Neural cell (in vitro differentiated cells): ENCODE data around the gene ITPR2. TPM values are rescaled to one million over a fixed set of nuclear protein-coding genes. Genes with fewer than 3 reads are reported as not detected.
"Not testable (repeated sequence)": the region's sequence is repeated elsewhere in the genome, so short reads cannot be mapped to it uniquely, and the experiment has no call there.

Experiments used
- H2AFZ ChIP-seq: fragments of 200-600, 300-800 bp; sonication (generic), shearing (Covaris generic); 2 replicates; pipeline ENCODE4 v1.6.0; 2014; ENCODE audit warnings: low read depth, mild to moderate bottlenecking, antibody characterized with exemption, low read length, moderate library complexity
- H3F3A ChIP-seq: fragments of 200-600 bp; shearing (Covaris generic); 2 replicates; pipeline ENCODE4 v1.6.1; 2016; ENCODE audit warnings: mild to moderate bottlenecking, moderate library complexity, mixed read lengths, antibody characterized with exemption, low read length; ENCODE audit not compliant: insufficient read depth, poor library complexity, severe bottlenecking
- H3K27ac ChIP-seq: fragments of 200-600, 300-800 bp; sonication (generic), shearing (Covaris generic); 2 replicates; pipeline ENCODE4 v1.5.1; 2014; ENCODE audit warnings: mild to moderate bottlenecking, low read length, moderate library complexity
- H3K27me3 ChIP-seq: fragments of 300-800, 200-600 bp; sonication (generic), shearing (Covaris generic); 2 replicates; pipeline ENCODE4 v1.6.0; 2014; ENCODE audit warnings: mild to moderate bottlenecking, low read depth, low read length, moderate library complexity; ENCODE audit not compliant: insufficient read depth
- H3K36me3 ChIP-seq: fragments of 300-800, 200-600 bp; sonication (generic), shearing (Covaris generic); 2 replicates; pipeline ENCODE4 v1.5.1; 2014; ENCODE audit warnings: mild to moderate bottlenecking, antibody characterized with exemption, low read length, moderate library complexity; ENCODE audit not compliant: insufficient read depth
- H3K4me2 ChIP-seq: fragments of 300-800, 200-600 bp; sonication (generic), shearing (Covaris generic); 2 replicates; pipeline ENCODE4 v1.6.0; 2014; ENCODE audit warnings: mild to moderate bottlenecking, low read length
- H3K4me3 ChIP-seq: fragments of 300-800, 200-600 bp; sonication (generic), shearing (Covaris generic); 2 replicates; pipeline ENCODE4 v1.5.1; 2014; ENCODE audit warnings: mild to moderate bottlenecking, low read length, moderate library complexity
- H3K79me2 ChIP-seq: fragments of 200-600 bp; shearing (Covaris generic); replicated peaks from 2 replicates; pipeline ENCODE4 v1.6.0; 2014; ENCODE audit warnings: mild to moderate bottlenecking, low read length, moderate library complexity; ENCODE audit not compliant: insufficient read depth
- H3K9ac ChIP-seq: fragments of 300-800, 200-600 bp; sonication (generic), shearing (Covaris generic); 2 replicates; pipeline ENCODE4 v1.6.1; 2016; ENCODE audit warnings: mild to moderate bottlenecking, low read length, mixed read lengths
- H3K9me2 ChIP-seq: fragments of 200-600 bp; shearing (Covaris generic); 2 replicates; pipeline ENCODE4 v1.6.1; 2016; ENCODE audit warnings: mild to moderate bottlenecking, low read length, mixed read lengths; ENCODE audit not compliant: insufficient read depth
- H3K9me3 ChIP-seq: fragments of 200-600, 300-800 bp; sonication (generic), shearing (Covaris generic); 2 replicates; pipeline ENCODE4 v1.6.1; 2016; ENCODE audit warnings: mild to moderate bottlenecking, mixed run types, low read length, moderate library complexity, mixed read lengths
- H4K20me1 ChIP-seq: fragments of 200-600 bp; shearing (Covaris generic); 2 replicates; pipeline ENCODE4 v1.6.1; 2016; ENCODE audit warnings: mild to moderate bottlenecking, mixed run types; ENCODE audit not compliant: insufficient read depth
- CTCF ChIP-seq: fragments of 450-650 bp; IDR thresholded peaks from 2 replicates; pipeline ENCODE4 v1.5.1; 2014; ENCODE audit warnings: antibody characterized with exemption, mild to moderate bottlenecking, moderate library complexity; ENCODE audit not compliant: poor library complexity, severe bottlenecking
- EP300 ChIP-seq: fragments of 450-650 bp; conservative IDR thresholded peaks from 2 replicates; pipeline ENCODE4 v1.6.1; 2014; ENCODE audit warnings: antibody characterized with exemption, mild to moderate bottlenecking, moderate library complexity; ENCODE audit not compliant: poor library complexity, severe bottlenecking
- EZH2 ChIP-seq: fragments of 200-600, 300-800 bp; shearing (Covaris generic), sonication (generic); IDR thresholded peaks from 2 replicates; pipeline ENCODE4 v1.6.1; 2014; ENCODE audit warnings: antibody characterized with exemption, low read length, borderline replicate concordance, mild to moderate bottlenecking; ENCODE audit not compliant: insufficient read depth, poor library complexity, severe bottlenecking
- MXI1 ChIP-seq: fragments of 450-650 bp; conservative IDR thresholded peaks from 2 replicates; pipeline ENCODE4 v1.6.1; 2014; ENCODE audit warnings: antibody characterized with exemption, mild to moderate bottlenecking; ENCODE audit not compliant: poor library complexity, severe bottlenecking
- POLR2AphosphoS5 ChIP-seq: IDR thresholded peaks from 2 replicates; pipeline ENCODE4 v1.6.1; 2012
- RAD21 ChIP-seq: fragments of 450-650 bp; conservative IDR thresholded peaks from 2 replicates; pipeline ENCODE4 v1.6.1; 2014; ENCODE audit warnings: antibody characterized with exemption, mild to moderate bottlenecking, moderate library complexity
- REST ChIP-seq: IDR thresholded peaks from 2 replicates; pipeline ENCODE4 v1.6.1; 2012; ENCODE audit warnings: borderline replicate concordance
- SMC3 ChIP-seq: fragments of 450-650 bp; conservative IDR thresholded peaks from 2 replicates; pipeline ENCODE4 v1.6.1; 2014; ENCODE audit warnings: antibody characterized with exemption, mild to moderate bottlenecking, moderate library complexity; ENCODE audit not compliant: poor library complexity
- TAF1 ChIP-seq: IDR thresholded peaks from 2 replicates; pipeline ENCODE4 v1.6.1; 2012; ENCODE audit warnings: low read depth
- polyA plus RNA-seq: library from polyadenylated mRNA; depleted of rRNA; stranded (reverse); fragments of >200 nt; gene quantifications from 2 replicates; pipeline ENCODE4 v1.2.3, GENCODE V29; 2014

Gene ITPR2
- polyA plus RNA-seq, 1 donor from 2014 or later = 2.0 TPM

GRCh38 chr12:26867080-26867479 lies 34.1 kb upstream of the ITPR2 start:
- Histone ChIP-seq H4K20me1 (no peaks in the 10 kb centered on the region), H3F3A (no peaks in the 10 kb centered on the region), H3K79me2 (no peaks in the 10 kb centered on the region), H3K9me3 (no peaks in the 10 kb centered on the region), H2AFZ (no peak overlapping the region), H3K9me2 (no peaks in the 10 kb centered on the region), H3K4me3 (no peak overlapping the region), H3K27me3 (no peaks in the 10 kb centered on the region), H3K4me2 (no peak overlapping the region), H3K36me3 (no peaks in the 10 kb centered on the region), H3K9ac (no peak overlapping the region), H3K27ac (no peak overlapping the region)
- no peak for TF ChIP-seq TAF1
- no peak for TF ChIP-seq RAD21
- no peak for TF ChIP-seq MXI1
- no peak for TF ChIP-seq EP300
- TF ChIP-seq SMC3 = no peak
- no peak for TF ChIP-seq CTCF
- no peak for TF ChIP-seq EZH2
- TF ChIP-seq REST = no peak
- TF ChIP-seq POLR2AphosphoS5 = no peak

GRCh38 chr12:26863515-26863914 lies 30.5 kb upstream of the ITPR2 start:
- Histone ChIP-seq H3K9me3 (no peaks in the 10 kb centered on the region), H3K9me2 (no peaks in the 10 kb centered on the region), H3K36me3 (no peaks in the 10 kb centered on the region), H3K79me2 (no peaks in the 10 kb centered on the region), H3K27ac (no peak overlapping the region), H3F3A (no peaks in the 10 kb centered on the region), H3K9ac (no peak overlapping the region), H3K4me2 (no peak overlapping the region), H3K27me3 (no peaks in the 10 kb centered on the region), H3K4me3 (no peak overlapping the region), H2AFZ (no peak overlapping the region), H4K20me1 (no peaks in the 10 kb centered on the region)
- no peak for TF ChIP-seq POLR2AphosphoS5
- no peak for TF ChIP-seq MXI1
- TF ChIP-seq RAD21 = no peak
- no peak for TF ChIP-seq EP300
- TF ChIP-seq TAF1 = no peak
- no peak for TF ChIP-seq CTCF
- no peak for TF ChIP-seq EZH2
- TF ChIP-seq REST = no peak
- TF ChIP-seq SMC3 = no peak

GRCh38 chr12:26862787-26863186 lies 29.8 kb upstream of the ITPR2 start:
- H3K4me3 ChIP-seq, H3K9me3 ChIP-seq, H3K9me2 ChIP-seq: not testable (repeated sequence)

More at GRCh38 chr12:26862787-26863186, 29.8 kb upstream of the ITPR2 start:
- H3K27ac ChIP-seq, H4K20me1 ChIP-seq, H3K27me3 ChIP-seq, H3F3A ChIP-seq, H3K36me3 ChIP-seq, H3K9ac ChIP-seq, H3K79me2 ChIP-seq, H3K4me2 ChIP-seq, H2AFZ ChIP-seq: not testable (repeated sequence)
